Keratinocyte (primary cell): ENCODE measurements around the gene CD274. TPM values are rescaled to one million over a fixed set of nuclear protein-coding genes. Genes with fewer than 3 reads are reported as not detected.

Experiments used
- DNase-seq: peaks from one replicate; pipeline ENCODE4 v3.0.0-alpha.2; 2011; ENCODE audit warnings: low read depth, missing footprints, low spot score
- FAIRE-seq: peaks from 2 replicates; lab custom pipeline; 2011; peaks lifted over from hg19 to GRCh38; lab: Jason Lieb, UNC
- H2AFZ ChIP-seq: 2 replicates; pipeline ENCODE4 v1.6.0; 2012; ENCODE audit warnings: low read length, control low read depth, inconsistent platforms; ENCODE audit not compliant: control insufficient read depth
- H3K27ac ChIP-seq: 2 replicates; pipeline ENCODE4 v1.5.1; 2011; ENCODE audit warnings: low read length; ENCODE audit not compliant: control insufficient read depth, insufficient read depth
- H3K27me3 ChIP-seq: 3 replicates; pipeline ENCODE4 v1.6.0; 2011; ENCODE audit warnings: low read length; ENCODE audit not compliant: control insufficient read depth, insufficient read depth; ENCODE audit errors: extremely low read depth
- H3K36me3 ChIP-seq, 2 experiments: 2 replicates in 1 of 2; 3 replicates in 1 of 2; pipeline ENCODE4 v1.5.1; 2011; ENCODE audit warnings: low read length in 2 of 2, mild to moderate bottlenecking in 1 of 2; ENCODE audit not compliant: control insufficient read depth in 2 of 2, insufficient read depth in 2 of 2; ENCODE audit errors: extremely low read depth in 1 of 2
- H3K4me1 ChIP-seq: 3 replicates; pipeline ENCODE4 v1.5.1; 2011; ENCODE audit warnings: low read length; ENCODE audit not compliant: control insufficient read depth, insufficient read depth; ENCODE audit errors: extremely low read depth
- H3K4me2 ChIP-seq: 3 replicates; pipeline ENCODE4 v1.6.0; 2011; ENCODE audit warnings: low read depth, low read length; ENCODE audit not compliant: control insufficient read depth, insufficient read depth; ENCODE audit errors: extremely low read depth
- H3K4me3 ChIP-seq, 3 experiments: fragments of 200-600 bp in 1 of 3; sonication (generic) in 1 of 3; 2 replicates in 2 of 3; 3 replicates in 1 of 3; pipeline ENCODE4 v1.5.1; 2011 to 2016; ENCODE audit warnings: low read length in 3 of 3, mild to moderate bottlenecking in 3 of 3, control low read depth in 2 of 3, inconsistent platforms in 1 of 3, low read depth in 1 of 3, mixed read lengths in 1 of 3, mixed run types in 1 of 3, moderate library complexity in 1 of 3; ENCODE audit not compliant: control insufficient read depth in 2 of 3, insufficient read depth in 2 of 3; ENCODE audit errors: extremely low read depth in 1 of 3
- H3K79me2 ChIP-seq: 2 replicates; pipeline ENCODE4 v1.6.0; 2012; ENCODE audit warnings: low read length; ENCODE audit not compliant: control insufficient read depth, insufficient read depth
- H3K9ac ChIP-seq: 3 replicates; pipeline ENCODE4 v1.6.0; 2011; ENCODE audit warnings: low read length; ENCODE audit not compliant: control insufficient read depth, insufficient read depth; ENCODE audit errors: extremely low read depth
- H3K9me1 ChIP-seq: 3 replicates; pipeline ENCODE4 v1.6.0; 2011; ENCODE audit warnings: low read length; ENCODE audit not compliant: control insufficient read depth, insufficient read depth; ENCODE audit errors: extremely low read depth
- H3K9me3 ChIP-seq: 2 replicates; pipeline ENCODE4 v1.5.1; 2012; ENCODE audit warnings: low read depth, low read length; ENCODE audit not compliant: control insufficient read depth
- H4K20me1 ChIP-seq: 3 replicates; pipeline ENCODE4 v1.6.0; 2011; ENCODE audit warnings: low read length; ENCODE audit not compliant: control insufficient read depth, insufficient read depth; ENCODE audit errors: extremely low read depth
- CTCF ChIP-seq, 3 experiments: IDR thresholded peaks in 1 of 3; conservative IDR thresholded peaks in 1 of 3; optimal IDR thresholded peaks in 1 of 3; 2 replicates in 2 of 3; 3 replicates in 1 of 3; pipeline versions ENCODE3 to v1.5.1; 2011; ENCODE audit warnings: low read length in 3 of 3, mild to moderate bottlenecking in 3 of 3, moderate library complexity in 2 of 3, control low read depth in 1 of 3, inconsistent platforms in 1 of 3; ENCODE audit not compliant: insufficient read depth in 2 of 3; ENCODE audit errors: extremely low read depth in 1 of 3
- EZH2 ChIP-seq: IDR thresholded peaks from one replicate; pipeline ENCODE4 v1.6.1; 2012; ENCODE audit warnings: inconsistent platforms, mild to moderate bottlenecking, low read length, moderate library complexity
- dilution Hi-C: fragments of 300-500 bp; cut with MboI; formaldehyde crosslinking; loops from one replicate; pipeline ENCODE4 v1.7.0; 2020; ENCODE audit warnings: low sequenced_read_pairs; ENCODE audit not compliant: extremely low pct_ligation_motif_present
- polyA plus RNA-seq, 5 experiments: library from polyadenylated mRNA; depleted of rRNA in 3 of 5; stranded (reverse) in 3 of 5; stranded (forward) in 1 of 5; unstranded in 1 of 5; fragments of >200 nt; gene quantifications; 1 replicate in 1 of 5; 2 replicates in 3 of 5; 3 replicates in 1 of 5; pipeline versions ENCODE4 v1.2.1 to v1.2.3, GENCODE V29; 2011 to 2012; ENCODE audit warnings: missing spikeins in 2 of 5, low read depth in 1 of 5, low replicate concordance in 1 of 5

CD274 gene
- polyA plus RNA-seq, 1 donor (not counting 4 experiments of a cell fraction or from before 2014, with no cell fraction given) = 36.3 TPM

DNA sequence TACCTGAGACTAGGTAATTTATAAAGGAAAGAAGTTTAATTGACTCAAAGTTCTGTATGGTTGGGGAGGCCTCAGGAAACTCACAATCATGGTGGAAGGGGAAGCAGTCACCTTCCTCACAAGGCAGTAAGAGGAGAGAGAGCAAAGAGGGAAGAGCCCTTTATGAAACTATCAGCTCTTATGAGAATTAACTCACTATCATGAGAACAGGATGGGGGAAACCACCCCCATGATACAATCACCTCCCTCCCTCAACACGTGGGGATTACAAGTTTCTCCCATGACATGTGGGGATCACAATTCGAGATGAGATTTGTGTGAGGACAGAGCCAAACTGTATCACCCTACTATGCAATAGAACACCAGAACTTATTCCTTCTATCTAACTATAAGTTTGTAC is 27.9 kb downstream of the CD274 start:
- no peaks in the 10 kb centered on the region for H3K27me3 ChIP-seq
- no peaks in the 10 kb centered on the region for H3K9me3 ChIP-seq
- H4K20me1 ChIP-seq = no peaks in the 10 kb centered on the region
- no peaks in the 10 kb centered on the region for H3K9me1 ChIP-seq
- dilution Hi-C loops = no loop called here
- no peak overlapping the region for H3K9ac ChIP-seq
- no peaks in the 10 kb centered on the region for H3K4me1 ChIP-seq
- DNase-seq (no peak), FAIRE-seq (no peak)
- H3K27ac ChIP-seq = no peak overlapping the region
- H2AFZ ChIP-seq = no peak overlapping the region
- no peak overlapping the region for H3K4me3 ChIP-seq
- H3K79me2 ChIP-seq = no peaks in the 10 kb centered on the region
- H3K4me2 ChIP-seq = no peak overlapping the region
- no peaks in the 10 kb centered on the region for H3K36me3 ChIP-seq
- TF ChIP-seq EZH2 = no peak
- TF ChIP-seq CTCF (optimal IDR thresholded peaks at IDR 0.05 in 1 of 3, IDR thresholded peaks at IDR 0.05 in 1 of 3, conservative IDR thresholded peaks at IDR 0.05 in 1 of 3; ENCODE audit: extremely low read depth in 1 of 3, insufficient read depth in 2 of 3, low read length in 3 of 3) = no peak

- Histone ChIP-seq H3K9me1 (no peaks in the 10 kb centered on the region), H3K79me2 (no peaks in the 10 kb centered on the region), H3K27me3 (no peaks in the 10 kb centered on the region), H3K27ac (no peak overlapping the region), H3K36me3 (no peaks in the 10 kb centered on the region), H4K20me1 (no peaks in the 10 kb centered on the region), H3K4me1 (no peaks in the 10 kb centered on the region), H3K4me2 (no peak overlapping the region), H3K9me3 (no peaks in the 10 kb centered on the region), H2AFZ (no peak overlapping the region), H3K4me3 (no peak overlapping the region), H3K9ac (no peak overlapping the region)
- dilution Hi-C loops = no loop called here
- TF ChIP-seq CTCF (optimal IDR thresholded peaks at IDR 0.05 in 1 of 3, IDR thresholded peaks at IDR 0.05 in 1 of 3, conservative IDR thresholded peaks at IDR 0.05 in 1 of 3; ENCODE audit: extremely low read depth in 1 of 3, insufficient read depth in 2 of 3, low read length in 3 of 3) (no peak), EZH2 (no peak)
- DNase-seq (no peak), FAIRE-seq (no peak)
Measured at GRCh38 chr9:5479994-5480694, 29.8 kb downstream of the CD274 start.
